ENCODE results near the gene TMEM255B. TPM values are rescaled to one million over a fixed set of nuclear protein-coding genes. Genes with fewer than 3 reads are reported as not detected.

Gene TMEM255B
- total and polyA plus RNA-seq, 5 donors = 6.2 to 9.9 (median 8.8) TPM

DNA sequence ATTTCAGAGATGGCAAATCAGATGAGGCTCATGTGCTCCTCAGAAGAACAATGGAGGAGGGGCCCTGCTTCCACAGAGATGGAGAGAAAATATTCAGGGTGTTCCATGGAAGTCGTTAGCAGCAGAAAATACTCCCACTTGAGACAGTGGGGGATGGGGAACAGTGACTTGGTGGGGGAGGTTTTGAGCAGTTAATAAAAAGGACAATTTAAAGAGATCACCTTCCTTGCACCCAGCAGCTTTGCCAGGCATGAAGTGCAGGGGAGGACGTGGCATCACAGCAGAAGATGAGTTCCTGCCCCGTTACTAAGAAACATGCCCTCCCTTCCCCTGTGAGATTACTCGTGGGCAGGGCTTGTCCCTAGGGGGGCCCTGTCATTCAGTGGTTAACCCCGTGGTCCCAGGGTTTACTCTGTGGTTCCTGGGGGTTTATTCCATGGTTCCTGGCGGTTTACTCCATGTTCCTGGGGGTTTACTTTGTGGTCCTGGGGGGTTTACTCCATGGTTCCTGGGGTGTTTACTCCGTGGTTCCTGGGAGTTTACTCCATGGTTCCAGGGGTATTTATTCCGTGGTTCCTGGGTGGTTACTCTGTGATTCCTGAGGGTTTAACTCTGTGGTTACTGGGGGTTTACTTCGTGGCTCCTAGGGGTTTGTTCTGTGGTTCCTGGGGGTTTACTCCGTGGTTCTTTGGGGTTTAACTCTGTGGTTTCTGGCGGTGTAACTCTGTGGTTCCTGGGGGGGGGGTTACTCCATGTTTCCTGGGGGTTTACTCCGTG lies 49.2 kb downstream of the TMEM255B start:
- WGBS = 82% methylated on average over 12 of the region's 12 CpGs
- no peak overlapping the region for H3K4me3 ChIP-seq (ENCODE audit: low read length)
- H3K4me1 ChIP-seq (ENCODE audit: control insufficient read depth, insufficient read depth, low read length) = no peaks in the 10 kb centered on the region
- no peaks in the 10 kb centered on the region for H3K27me3 ChIP-seq (ENCODE audit: control insufficient read depth, insufficient read depth)
- ATAC-seq (no peak), DNase-seq (no peak)
- H3K9me3 ChIP-seq (ENCODE audit: control insufficient read depth, low read length) = no peaks in the 10 kb centered on the region
- intact Hi-C loops (cut with DNase I) = loop anchor here in 1 of 4 donors (2.0 kb wide), 1 partner anchor 43 kb away; no protein-coding TSS in a partner anchor
- H3K27ac ChIP-seq (ENCODE audit: low read length) = no peak overlapping the region

DNA sequence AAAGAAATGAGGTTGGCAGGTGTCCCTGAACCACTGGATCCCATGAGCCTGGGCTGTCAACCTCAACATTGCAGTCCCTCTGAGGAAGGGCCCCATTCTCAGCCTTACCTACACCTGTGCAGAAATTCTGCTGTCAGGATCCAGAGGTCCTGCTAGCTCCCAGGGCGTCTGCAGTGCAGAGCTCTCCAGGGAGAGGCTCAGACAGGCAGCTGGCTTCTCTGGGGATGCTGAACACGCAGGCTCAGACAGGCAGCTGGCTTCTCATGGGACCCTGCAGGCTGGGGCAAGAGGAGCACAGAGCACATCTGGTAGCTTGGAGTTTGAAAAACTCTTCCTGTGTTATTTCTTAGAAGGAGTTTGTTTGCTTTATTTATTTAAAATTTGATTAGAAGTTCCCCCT lies 50.9 kb downstream of the TMEM255B start:
- no peaks in the 10 kb centered on the region for H3K9me3 ChIP-seq (ENCODE audit: control insufficient read depth, low read length)
- H3K4me3 ChIP-seq (ENCODE audit: low read length) = no peak overlapping the region
- ATAC-seq = no peak
- no peaks in the 10 kb centered on the region for H3K27me3 ChIP-seq (ENCODE audit: control insufficient read depth, insufficient read depth)
- H3K27ac ChIP-seq (ENCODE audit: low read length) = no peak overlapping the region
- WGBS = 77% methylated on average over 2 of the region's 2 CpGs
- H3K4me1 ChIP-seq (ENCODE audit: control insufficient read depth, insufficient read depth, low read length) = no peaks in the 10 kb centered on the region
- intact Hi-C loops (cut with DNase I) = loop anchor here in 1 of 4 donors (2.0 to 10.0 kb wide), 2 partner anchors 41 to 95 kb away; no protein-coding TSS in a partner anchor
- peak in 1 of 3 donors; percentile 7 for DNase-seq

DNA sequence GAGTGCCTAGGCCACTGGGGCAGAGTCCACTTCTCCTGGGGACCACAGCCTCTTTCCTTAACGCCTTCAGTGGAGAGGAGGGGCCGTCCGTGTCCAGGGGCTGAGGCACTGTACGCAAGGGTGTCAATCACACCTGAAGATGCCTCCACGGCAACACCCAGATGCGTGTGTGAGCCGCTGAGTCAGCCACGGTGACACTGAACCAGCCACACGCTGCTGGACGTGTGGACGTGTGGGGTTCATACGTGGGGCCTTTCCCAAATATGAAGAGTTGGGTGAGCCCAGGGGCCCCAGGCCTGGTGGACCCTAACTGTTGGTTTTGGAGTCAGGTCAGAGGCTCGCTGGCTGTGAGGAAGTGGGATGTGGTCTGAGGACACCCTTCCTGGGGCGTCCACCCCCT lies 51.6 kb downstream of the TMEM255B start:
- Histone ChIP-seq H3K9me3 (ENCODE audit: control insufficient read depth, low read length) (no peaks in the 10 kb centered on the region), H3K27ac (ENCODE audit: low read length) (no peak overlapping the region), H3K4me3 (ENCODE audit: low read length) (no peak overlapping the region), H3K4me1 (ENCODE audit: control insufficient read depth, insufficient read depth, low read length) (no peaks in the 10 kb centered on the region), H3K27me3 (ENCODE audit: control insufficient read depth, insufficient read depth) (no peaks in the 10 kb centered on the region)
- DNase-seq = peak in 2 of 3 donors; percentile 16 to 48
- intact Hi-C loops (cut with DNase I) = loop anchor here in 1 of 4 donors (10.0 kb wide), 1 partner anchor 94 kb away; no protein-coding TSS in a partner anchor
- 94% methylated on average over 14 of the region's 14 CpGs for WGBS
- ATAC-seq = no peak

DNA sequence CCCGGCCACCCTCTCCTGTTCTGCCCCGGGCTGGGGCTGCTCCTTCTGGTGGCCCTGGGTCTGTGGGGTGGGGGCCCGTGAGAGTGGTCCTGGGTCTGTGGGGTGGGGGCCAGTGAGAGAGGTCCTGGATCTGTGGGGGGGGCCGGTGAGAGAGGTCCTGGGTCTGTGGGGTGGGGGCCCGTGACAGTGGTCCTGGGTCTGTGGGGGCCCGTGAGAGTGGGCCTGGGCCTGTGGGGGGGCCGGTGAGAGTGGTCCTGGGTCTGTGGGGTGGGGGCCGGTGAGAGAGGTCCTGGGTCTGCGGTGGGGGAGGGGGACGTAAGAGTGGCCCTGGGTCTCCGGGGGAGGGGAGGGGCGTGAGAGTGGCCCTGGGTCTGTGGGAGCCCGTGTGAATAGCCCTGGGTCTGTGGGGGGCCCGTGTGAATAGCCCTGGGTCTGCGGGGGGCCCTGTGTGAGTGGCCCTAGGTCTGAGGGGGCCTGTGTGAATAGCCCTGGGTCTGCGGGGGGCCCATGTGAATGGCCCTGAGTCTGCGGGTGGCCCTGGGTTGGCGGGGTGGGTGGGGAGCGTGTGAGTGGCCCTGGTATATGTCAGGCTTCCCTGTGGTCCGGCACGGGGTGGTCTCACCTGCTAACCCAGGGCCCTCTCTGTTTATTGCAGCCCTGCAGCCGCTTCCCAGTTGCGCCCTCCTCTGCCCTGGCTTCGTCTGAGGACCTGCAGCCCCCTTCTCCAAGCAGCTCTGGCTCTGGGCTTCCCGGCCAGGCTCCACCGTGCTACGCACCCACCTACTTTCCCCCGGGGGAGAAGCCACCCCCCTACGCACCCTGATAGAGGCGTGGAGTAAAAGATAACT lies 52.3 kb downstream of the TMEM255B start:
- ATAC-seq = no peak
- no peak overlapping the region for H3K4me3 ChIP-seq (ENCODE audit: low read length)
- WGBS = 87% methylated on average over 30 of the region's 30 CpGs
- intact Hi-C loops (cut with DNase I) = loop anchor here in 1 of 4 donors (10.0 kb wide), 1 partner anchor 93 kb away; no protein-coding TSS in a partner anchor
- H3K4me1 ChIP-seq (ENCODE audit: control insufficient read depth, insufficient read depth, low read length) = no peaks in the 10 kb centered on the region
- no peaks in the 10 kb centered on the region for H3K9me3 ChIP-seq (ENCODE audit: control insufficient read depth, low read length)
- H3K27me3 ChIP-seq (ENCODE audit: control insufficient read depth, insufficient read depth) = no peaks in the 10 kb centered on the region
- no peak overlapping the region for H3K27ac ChIP-seq (ENCODE audit: low read length)
- peak; percentile 10 to 53 (median 47) for DNase-seq

DNA sequence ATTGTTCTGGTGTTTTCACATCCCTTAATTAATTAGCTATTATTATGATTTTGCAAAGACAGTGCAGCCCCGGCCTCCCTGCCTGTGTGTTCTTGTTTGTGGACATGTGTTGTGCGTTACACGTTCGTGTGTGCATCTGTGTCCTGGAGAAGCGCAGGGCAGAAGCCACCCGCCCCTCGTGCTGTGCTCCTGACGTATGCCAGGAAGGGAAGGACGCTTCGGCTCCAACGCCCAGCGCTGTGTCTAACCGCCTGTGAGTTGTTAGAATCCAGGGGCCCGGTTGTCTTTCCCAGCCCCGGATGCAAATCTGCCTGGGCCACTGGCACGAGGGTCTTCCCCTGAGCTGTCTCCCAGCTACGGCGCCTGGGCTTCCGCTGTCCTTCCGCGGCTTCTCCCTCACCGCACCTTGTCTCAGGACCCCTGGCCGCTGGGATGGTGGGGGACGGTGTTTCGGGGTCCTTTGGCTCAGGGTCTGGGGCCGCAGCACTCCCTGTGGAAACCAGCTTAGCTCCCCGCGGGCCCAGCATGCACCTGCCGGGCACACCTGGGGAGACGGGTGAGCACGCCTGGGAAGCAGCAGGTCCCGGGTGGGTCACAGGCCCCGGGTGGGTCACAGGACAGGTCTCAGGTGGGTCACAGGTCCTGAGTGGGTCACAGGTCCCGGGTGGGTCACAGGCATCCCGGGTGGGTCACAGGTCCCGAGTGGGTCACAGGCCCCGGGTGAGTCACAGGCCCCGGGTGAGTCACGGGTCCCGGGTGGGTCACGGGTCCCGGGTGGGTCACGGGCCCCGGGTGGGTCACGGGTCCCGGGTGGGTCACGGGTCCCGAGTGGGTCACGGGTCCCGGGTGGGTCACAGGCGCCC lies 53.4 kb downstream of the TMEM255B start:
- intact Hi-C loops (cut with DNase I) = loop anchor here in 1 of 4 donors (10.0 kb wide), 1 partner anchor 92 kb away; no protein-coding TSS in a partner anchor
- 90% methylated on average over 51 of the region's 51 CpGs for WGBS
- Histone ChIP-seq H3K27me3 (ENCODE audit: control insufficient read depth, insufficient read depth) (no peaks in the 10 kb centered on the region), H3K4me3 (ENCODE audit: low read length) (no peak overlapping the region), H3K27ac (ENCODE audit: low read length) (no peak overlapping the region), H3K4me1 (ENCODE audit: control insufficient read depth, insufficient read depth, low read length) (no peaks in the 10 kb centered on the region), H3K9me3 (ENCODE audit: control insufficient read depth, low read length) (no peaks in the 10 kb centered on the region)
- DNase-seq (peak; percentile 6 to 60 (median 49)), ATAC-seq (no peak)

DNA sequence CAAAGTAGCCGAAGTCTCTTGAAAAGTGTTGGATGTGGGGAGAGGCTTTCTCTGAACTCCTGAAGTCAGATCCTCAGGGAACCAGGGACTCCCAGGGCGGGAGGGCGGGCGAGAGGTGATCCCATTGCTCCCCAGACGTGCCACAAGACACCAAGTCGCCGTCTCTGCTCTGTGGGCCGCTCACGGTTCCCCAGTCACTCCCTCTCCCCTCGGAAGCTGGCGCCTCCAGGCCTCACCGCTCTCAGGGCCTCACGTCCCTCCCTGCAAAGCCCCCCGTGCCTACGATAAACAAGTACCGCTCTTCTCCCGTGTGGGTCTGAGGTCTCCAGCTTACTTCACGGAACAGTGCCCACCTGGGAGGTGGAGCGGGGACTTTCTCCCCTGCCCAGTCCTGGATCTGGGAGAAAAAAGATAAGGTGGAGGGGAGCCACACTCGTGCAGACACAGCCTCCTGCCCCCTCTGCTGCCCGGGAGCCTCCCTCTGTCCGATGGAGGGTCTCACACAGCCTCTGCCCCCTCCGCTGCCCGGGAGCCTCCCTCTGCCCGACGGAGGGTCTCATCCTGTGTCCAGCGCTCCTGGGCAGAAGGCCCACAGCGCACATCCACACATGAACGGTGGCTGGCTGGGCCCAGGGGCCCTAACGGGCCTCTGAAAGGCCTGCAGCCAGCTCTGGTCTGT lies 54.2 kb downstream of the TMEM255B start:
- Histone ChIP-seq H3K4me3 (ENCODE audit: low read length) (no peak overlapping the region), H3K27me3 (ENCODE audit: control insufficient read depth, insufficient read depth) (no peaks in the 10 kb centered on the region), H3K4me1 (ENCODE audit: control insufficient read depth, insufficient read depth, low read length) (peaks cover 1% of the 10 kb centered on the region), H3K27ac (ENCODE audit: low read length) (no peak overlapping the region), H3K9me3 (ENCODE audit: control insufficient read depth, low read length) (no peaks in the 10 kb centered on the region)
- ATAC-seq (no peak), DNase-seq (peak; percentile 4 to 33 (median 24))
- intact Hi-C loops (cut with DNase I) = loop anchor here in 1 of 4 donors (10.0 kb wide), 1 partner anchor 92 kb away; no protein-coding TSS in a partner anchor
- 82% methylated on average over 30 of the region's 30 CpGs for WGBS

DNA sequence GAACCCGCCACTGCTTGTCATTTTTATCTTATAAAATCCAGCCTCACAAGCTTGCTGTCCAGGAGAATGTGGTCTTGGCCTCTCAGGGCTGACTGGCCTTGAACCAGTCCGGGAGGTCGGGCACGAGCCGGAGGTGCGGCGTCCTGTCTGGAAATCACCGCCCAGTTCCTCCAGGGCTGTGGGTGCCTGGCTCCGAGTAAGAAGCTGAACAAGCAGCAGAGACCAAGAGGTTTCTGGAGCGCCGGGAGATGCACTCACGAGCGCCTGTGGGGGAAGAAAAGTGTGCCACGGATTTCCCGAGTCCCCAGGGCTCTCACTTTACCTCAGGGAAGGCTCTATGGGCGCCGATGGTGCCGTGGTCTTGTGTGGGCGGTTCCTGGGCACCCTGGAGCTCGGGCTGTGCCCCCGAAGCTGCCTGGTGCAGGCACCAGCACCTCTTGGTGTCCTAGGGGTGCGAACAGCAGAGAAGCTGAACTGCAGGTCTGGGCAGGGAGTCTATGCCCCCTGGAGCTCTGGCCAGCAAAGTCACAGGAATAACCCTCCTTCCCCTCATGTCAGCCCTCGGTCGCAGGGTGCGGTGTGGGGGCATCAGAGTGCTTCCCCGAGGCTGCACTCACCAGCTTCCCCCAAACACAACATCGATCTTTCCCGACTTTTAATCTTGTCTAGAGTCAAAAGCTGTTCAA lies 54.9 kb downstream of the TMEM255B start:
- ATAC-seq (no peak), DNase-seq (peak; percentile 21 to 64 (median 46))
- Histone ChIP-seq H3K9me3 (ENCODE audit: control insufficient read depth, low read length) (no peaks in the 10 kb centered on the region), H3K4me1 (ENCODE audit: control insufficient read depth, insufficient read depth, low read length) (peaks cover 1% of the 10 kb centered on the region), H3K27ac (ENCODE audit: low read length) (no peak overlapping the region), H3K4me3 (ENCODE audit: low read length) (no peak overlapping the region), H3K27me3 (ENCODE audit: control insufficient read depth, insufficient read depth) (no peaks in the 10 kb centered on the region)
- intact Hi-C loops (cut with DNase I) = loop anchor here in 1 of 4 donors (10.0 kb wide), 1 partner anchor 91 kb away; no protein-coding TSS in a partner anchor
- 68% methylated on average over 28 of the region's 28 CpGs for WGBS

- H3K9me3 ChIP-seq (ENCODE audit: control insufficient read depth, low read length) = no peaks in the 10 kb centered on the region
- intact Hi-C loops (cut with DNase I) = loop anchor here in 1 of 4 donors (10.0 kb wide), 1 partner anchor 90 kb away; no protein-coding TSS in a partner anchor
- WGBS = 81% methylated on average over 11 of the region's 11 CpGs
- ATAC-seq (no peak), DNase-seq (peak; percentile 13 to 59 (median 39))
- H3K4me1 ChIP-seq (ENCODE audit: control insufficient read depth, insufficient read depth, low read length) = peaks cover 1% of the 10 kb centered on the region
- no peak overlapping the region for H3K27ac ChIP-seq (ENCODE audit: low read length)
- H3K4me3 ChIP-seq (ENCODE audit: low read length) = no peak overlapping the region
- H3K27me3 ChIP-seq (ENCODE audit: control insufficient read depth, insufficient read depth) = no peaks in the 10 kb centered on the region
Measured at GRCh38 chr13:113814435-113814821, 55.4 kb downstream of the TMEM255B start.

GRCh38 chr13:113815151-113816058 lies 56.4 kb downstream of the TMEM255B start:
- DNase-seq (peak; percentile 9 to 64 (median 61)), ATAC-seq (no peak)
- intact Hi-C loops (cut with DNase I) = loop anchor here (2.0 to 10.0 kb wide), 5 partner anchors 67 to 412 kb away; no protein-coding TSS in a partner anchor
- no peaks in the 10 kb centered on the region for H3K9me3 ChIP-seq (ENCODE audit: control insufficient read depth, low read length)
- H3K4me1 ChIP-seq (ENCODE audit: control insufficient read depth, insufficient read depth, low read length) = peaks cover 1% of the 10 kb centered on the region
- peak overlapping the region; percentile 2 for H3K4me3 ChIP-seq (ENCODE audit: low read length)
- no peaks in the 10 kb centered on the region for H3K27me3 ChIP-seq (ENCODE audit: control insufficient read depth, insufficient read depth)
- 71% methylated on average over 42 of the region's 42 CpGs for WGBS
- no peak overlapping the region for H3K27ac ChIP-seq (ENCODE audit: low read length)

Data from right cardiac atrium (tissue), 5 donors.